ENCODE data around the gene CYB5R3.
"Not testable (repeated sequence)": the region's sequence is repeated elsewhere in the genome, so short reads cannot be mapped to it uniquely, and the experiment has no call there.

Gene CYB5R3

GRCh38 chr22:42622061-42622710 lies 27.0 kb downstream of the CYB5R3 start:
- DNase-seq = no peak

DNA sequence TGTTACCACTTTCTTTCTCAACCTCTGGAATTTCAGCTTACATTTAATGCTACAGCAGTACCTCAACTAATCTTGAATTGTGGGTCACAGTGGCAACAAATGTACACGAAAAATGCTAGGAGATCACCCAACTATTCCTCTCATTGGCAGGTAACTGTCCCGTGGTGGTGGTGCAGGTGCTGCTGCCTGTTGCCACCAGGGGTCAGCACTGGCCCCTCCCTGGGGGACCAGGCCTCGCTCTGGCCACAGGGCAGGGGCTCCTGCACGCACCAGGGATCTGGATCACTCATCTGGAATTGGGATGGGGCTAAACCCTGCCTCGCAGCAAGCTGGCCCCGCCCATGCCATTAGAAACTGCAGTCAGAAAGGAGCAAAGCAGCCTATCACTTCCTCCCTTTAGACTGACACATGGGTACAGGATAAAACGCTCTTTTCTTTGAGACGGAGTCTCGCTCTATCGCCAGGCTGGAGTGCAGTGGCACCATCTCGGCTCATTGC lies 27.6 kb downstream of the CYB5R3 start:
- no peak for DNase-seq

GRCh38 chr22:42620084-42620483 lies 29.1 kb downstream of the CYB5R3 start:
- no peak for DNase-seq

DNA sequence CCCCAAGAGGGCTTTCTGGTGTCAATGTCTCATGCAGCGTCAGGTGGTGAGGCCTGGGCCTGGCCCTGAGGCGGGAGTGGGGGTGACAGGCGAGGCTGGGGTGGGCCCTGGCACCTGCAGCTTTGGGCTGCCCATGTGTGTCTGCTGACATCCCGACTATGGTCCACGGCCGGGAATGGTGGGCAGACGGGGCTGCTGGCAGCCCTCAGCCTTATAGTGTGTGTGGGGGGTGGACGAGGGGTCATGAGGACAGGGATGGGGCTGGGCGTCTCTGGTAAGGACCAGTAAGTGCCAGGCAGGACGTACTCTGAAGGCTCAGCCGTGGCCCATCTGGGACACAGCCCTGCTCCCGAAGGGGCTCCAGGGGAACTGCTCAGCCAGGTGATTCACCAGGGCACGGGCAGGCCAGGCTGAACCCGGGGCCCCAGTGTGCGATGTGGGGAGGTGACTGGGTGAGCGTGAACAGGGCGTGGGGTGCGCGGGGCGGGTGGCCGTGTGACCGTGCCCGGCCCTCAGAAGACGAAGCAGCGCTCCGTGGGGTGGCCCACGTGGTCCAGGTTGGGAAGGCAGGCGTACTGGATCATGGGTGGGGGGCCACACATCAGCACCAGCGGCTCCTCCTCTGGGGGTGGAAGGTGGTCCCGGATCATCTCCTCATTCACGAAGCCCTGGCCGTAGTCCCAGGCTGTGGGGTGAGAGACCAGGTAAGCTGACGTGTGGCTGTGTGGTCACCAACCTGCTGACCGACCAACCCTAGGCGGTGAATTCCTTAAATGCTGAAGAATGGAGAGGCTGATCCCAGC lies 29.7 kb downstream of the CYB5R3 start:
- DNase-seq = no peak

DNA sequence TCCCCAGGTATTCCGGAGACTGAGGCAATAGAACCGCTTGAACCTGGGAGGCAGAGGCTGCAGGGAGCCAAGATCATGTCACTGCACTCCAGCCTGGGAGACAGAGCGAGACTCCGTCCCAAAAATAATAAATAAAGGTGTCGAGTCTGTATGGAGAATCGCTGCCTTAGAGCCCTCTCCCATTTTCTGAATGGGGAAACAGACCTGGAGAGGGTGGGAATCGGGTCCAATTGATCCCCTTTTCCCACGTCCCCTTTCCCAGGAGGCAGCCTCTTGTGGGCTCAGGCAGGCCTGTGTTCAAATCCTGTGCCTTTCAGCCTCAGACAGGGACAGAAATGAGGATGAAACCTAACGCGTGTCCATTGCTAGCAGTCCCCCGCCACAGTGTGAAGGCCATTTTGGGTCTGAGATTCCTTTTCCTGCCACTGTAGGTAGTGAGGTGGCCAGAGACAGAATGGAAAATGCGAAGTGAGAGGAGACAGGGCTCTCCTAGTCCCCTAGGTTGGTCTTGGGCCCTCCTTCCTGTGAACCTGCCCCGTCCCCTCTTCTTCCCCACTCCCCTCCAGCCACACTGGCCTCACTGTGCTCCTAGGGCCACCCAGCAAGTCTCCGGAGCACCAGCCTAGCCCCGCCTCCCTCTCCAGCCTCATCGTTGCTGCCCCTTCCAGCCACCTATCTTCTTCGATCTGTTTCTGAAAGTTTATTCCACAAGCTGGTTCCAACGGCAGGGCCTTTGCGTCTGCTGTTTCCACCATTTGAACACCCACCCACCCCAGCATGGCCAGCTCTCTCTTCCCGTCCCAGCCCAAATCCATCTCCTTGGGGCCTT lies 31.8 kb downstream of the CYB5R3 start:
- DNase-seq = no peak

GRCh38 chr22:42615860-42616175 lies 33.4 kb downstream of the CYB5R3 start:
- DNase-seq = not testable (repeated sequence)

DNA sequence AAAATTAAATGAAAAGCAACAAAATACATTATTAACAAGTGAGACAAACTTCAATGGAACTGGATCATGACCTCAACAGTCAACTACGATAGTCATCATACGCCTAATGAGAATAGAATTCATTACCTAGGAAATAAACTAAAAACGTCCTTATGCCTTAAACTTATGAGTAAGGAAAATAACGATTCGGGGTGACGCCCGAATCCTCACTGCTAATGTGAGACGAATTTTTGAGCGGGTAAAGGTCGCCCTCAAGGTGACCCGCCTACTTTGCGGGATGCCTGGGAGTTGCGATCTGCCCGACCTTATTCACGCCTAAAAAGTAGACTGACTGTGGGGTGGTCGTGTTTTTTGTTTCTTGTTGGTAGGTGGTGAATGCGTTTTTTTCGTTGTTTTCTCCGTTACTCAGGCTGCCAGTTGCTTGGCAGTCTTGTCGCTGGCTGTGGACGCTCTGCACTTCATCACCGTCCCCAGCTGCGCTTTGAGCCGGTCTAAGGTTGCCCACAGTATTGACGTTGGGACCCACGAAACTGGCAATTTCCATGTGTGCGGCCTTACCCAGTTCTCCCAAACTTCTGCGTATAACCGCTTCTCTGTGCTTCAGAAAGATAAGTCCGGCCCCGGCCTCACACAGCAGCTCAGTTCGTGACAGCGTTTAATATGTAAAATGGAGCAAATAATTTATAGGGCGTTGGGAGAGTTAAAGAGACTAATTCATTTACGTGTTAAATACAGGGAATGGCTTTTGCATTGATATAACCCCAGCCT lies 33.9 kb downstream of the CYB5R3 start:
- DNase-seq = peak; percentile 95

DNA sequence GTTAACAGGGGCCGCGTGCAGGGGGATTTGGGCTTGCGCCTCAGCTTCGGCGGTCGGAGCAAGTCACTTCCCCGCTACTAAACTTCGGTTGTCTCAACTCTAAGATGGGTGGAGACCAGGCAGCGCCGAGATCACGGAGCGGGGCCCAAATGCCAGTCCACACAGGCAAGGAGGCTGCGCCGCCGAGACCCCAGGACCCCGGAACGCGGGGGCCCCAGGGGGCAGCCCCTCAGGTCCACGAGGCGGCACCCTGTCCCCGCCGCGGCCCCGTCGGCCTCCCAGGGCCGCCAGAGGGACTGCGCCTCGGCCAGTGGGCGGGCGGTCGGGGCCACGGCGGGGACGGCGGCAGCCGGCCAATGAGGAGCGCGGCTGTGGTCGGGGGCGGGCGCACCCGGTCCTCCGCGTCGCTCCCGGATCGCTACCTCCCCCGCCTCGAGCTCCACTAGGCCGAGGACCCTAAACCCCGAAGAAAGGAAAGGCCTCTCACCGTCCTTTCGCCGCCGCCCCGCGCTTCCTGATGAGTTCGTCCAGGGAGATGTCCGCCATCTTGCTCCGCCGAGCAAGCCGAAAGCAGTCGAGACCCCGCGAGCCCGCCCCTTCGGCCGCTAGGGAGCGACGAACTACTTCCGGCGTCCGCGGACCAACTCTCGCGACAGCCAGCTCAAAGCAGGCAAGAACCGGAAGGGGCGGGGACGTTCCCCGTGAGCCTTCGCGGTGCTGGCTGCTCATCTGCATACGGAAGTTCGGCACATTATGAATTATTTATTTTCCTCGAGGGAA lies 34.7 kb downstream of the CYB5R3 start, which contains the start of gene POLDIP3:
TSS of gene POLDIP3 (minus strand) at position 572 of the 780 bp plus-strand sequence. CDS start at position 546, 26 bp downstream.
- DNase-seq = peak; percentile 95

DNA sequence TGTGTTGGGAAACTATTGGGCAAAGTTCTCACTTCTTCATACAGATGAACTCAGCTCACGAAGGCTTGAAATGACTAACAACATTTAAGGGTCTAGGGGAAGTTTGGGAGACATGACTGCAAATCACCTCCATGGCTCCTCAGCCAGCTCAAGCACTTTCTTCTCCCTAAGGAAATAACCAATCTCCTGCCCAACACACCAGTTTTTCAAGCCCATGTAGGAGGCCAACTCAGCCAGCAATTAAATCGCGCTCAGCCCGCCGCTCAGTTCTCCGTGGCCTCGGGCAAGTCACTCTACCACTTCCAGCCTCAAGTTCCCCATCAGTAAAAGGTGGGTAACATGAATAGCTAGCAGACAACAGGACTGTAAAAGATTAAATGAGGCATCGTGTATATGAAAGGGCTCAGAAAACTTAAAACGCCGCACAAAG lies 35.3 kb downstream of the CYB5R3 start:
- no peak for DNase-seq

DNA sequence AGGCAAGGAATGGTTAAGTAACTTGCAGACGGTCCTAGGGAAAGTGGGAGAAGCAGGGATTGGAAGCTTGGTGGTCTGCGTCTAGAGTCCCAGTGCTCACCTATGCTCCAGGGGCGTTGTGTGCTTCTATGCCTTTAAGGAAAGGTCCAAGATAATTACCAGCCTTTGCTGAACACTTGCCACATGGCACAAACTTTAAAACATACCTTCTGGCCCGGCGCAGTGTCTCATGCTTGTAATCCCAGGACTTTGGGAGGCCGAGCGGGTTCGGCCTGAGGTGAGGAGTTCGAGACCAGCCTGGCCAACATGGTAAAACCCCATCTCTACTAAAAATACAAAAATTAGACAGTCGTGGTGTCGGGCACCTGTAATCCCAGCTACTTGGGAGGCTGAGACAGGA lies 36.9 kb downstream of the CYB5R3 start:
- no peak for DNase-seq

GRCh38 chr22:42611051-42611450 lies 38.1 kb downstream of the CYB5R3 start:
- no peak for DNase-seq

DNA sequence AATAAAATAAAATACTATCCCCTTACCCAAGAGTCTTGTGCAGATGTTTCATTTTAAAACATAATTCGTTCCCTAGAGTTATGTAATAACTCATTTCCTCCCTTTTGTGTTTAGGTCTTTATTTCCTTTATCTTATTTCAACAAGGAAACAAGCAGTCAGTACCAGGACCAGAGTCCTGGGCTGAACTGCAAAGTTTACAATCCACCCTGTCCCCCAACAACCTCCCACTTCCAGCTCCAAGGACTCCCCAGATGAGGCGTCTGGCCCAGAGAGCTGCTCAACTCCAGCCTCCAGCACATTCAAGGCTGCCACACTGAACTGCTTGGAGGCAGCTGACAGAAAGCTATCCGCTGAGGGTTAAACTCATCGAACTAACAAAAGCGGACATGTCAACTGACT lies 39.0 kb downstream of the CYB5R3 start:
- no peak for DNase-seq

DNA sequence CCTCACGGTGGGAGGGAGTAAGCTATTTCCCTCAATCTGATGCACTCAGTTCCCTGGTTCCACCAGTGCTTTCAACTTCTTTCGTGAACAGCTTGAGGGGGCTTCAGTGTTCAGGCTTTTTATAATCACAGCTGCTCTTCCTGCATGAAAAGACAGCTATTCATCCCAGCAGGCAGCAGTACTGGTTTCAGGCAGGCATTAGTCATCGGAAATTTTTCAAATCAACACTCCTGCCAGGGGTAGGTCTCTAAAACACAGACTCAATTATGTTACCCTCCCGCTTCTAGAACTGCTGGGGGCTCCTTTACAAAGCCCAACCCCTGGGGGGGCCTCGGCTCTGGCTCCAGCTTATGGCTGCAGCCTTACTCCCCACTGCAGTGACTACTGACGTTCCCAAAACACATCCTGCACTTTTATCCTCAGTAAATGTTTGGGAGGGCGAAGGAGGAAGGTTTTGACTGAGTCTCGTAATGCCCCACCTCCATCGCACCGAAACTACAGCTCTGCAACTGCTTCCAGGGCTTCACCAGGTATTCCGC lies 40.3 kb downstream of the CYB5R3 start:
- DNase-seq = no peak

GRCh38 chr22:42608136-42608822 lies 40.9 kb downstream of the CYB5R3 start:
- DNase-seq = no peak

GRCh38 chr22:42607641-42608040 lies 41.6 kb downstream of the CYB5R3 start:
- not testable (repeated sequence) for DNase-seq

- DNase-seq = no peak
These were observed 44.8 kb downstream of the CYB5R3 start for GRCh38 chr22:42604403-42604802.

- no peak for DNase-seq
These were observed 45.8 kb downstream of the CYB5R3 start for GRCh38 chr22:42603427-42603826.

DNA sequence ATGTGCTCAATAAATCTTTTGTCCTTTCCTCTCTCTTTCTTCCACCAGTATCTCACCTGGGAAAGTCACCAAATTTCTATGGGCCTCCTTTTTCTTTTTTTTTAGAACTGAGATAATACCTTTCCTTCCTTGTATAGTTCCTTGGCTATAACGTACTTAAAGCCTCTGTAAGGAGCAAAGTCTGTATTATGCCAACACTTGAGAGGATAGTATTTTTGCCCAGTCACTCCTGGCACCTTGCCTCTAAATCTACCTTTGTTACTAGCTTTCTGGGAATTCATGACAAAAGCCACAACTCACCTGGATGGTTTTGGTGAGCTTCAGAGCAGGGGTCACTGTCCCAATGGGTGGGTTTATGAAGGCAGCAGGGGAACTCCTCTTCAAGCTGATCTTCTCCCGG lies 46.7 kb downstream of the CYB5R3 start:
- DNase-seq = no peak

GRCh38 chr22:42601879-42602465 lies 47.2 kb downstream of the CYB5R3 start:
- DNase-seq = no peak

DNA sequence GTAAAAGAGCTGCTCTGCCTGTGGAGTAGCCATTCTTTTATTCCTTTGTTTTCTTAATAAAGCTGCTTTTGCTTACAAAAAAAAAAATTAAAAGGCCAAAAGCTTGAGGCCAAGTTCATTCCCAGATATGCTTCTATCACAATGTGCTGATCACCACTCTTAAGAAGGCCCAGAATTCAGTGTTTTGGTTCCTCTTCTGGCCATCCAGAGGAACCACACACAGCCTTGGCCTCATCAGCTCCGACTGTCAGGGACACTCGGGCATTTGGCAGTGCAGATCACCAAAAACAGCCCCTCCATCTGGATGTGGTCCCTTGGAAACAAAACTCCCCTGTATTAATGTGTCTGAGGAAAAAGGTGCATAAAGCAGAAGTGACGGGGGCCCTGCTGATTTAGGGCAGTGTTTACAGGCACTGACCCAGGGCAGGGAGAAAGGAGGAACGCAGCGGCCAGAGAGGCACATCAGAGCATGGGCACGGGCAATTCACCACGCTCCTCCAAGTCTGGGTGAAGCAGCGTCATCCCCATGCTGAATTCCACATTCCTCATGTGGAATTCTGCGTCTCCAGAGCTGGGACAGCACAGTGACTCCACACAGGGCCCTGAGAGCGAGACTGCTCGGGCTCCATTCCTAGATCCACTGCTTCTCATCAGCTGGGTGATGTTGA lies 52.2 kb downstream of the CYB5R3 start:
- no peak for DNase-seq

Measured in NCI-H748 treated with DMSO at 0.1 percent for 48 hours (cell line).